GM21576 (cell line): Measurements from ENCODE around the gene MTX1.
"Not testable (repeated sequence)": the region's sequence is repeated elsewhere in the genome, so short reads cannot be mapped to it uniquely, and the experiment has no call there.

Experiments
- ATAC-seq: cut with Tn5 transposase; IDR thresholded peaks from one replicate; pipeline ENCODE4 v1.9.1; 2021; ENCODE audit warnings: mild to moderate bottlenecking, moderate library complexity; ENCODE audit not compliant: unreplicated experiment

MTX1 gene

DNA sequence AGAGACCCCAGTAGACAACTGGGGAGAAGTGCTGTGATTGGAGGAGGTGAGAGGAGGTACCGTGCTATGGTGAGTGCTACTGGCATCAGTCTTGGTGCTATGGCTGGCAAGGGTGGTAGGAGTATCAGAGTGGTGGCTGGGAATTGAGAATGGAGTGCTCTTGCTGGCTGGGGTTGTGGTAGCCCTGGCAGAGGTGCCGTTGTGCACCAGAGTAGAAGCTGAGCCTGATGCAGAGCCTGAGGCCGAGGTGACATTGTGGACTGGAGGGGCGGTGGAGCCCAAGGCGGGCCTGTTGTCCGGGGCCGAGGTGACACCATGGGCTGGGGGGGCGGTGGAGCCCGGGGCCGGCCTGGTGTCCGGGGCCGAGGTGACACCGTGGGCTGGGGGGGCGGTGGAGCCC, 20.2 kb upstream of the MTX1 start:
- ATAC-seq = no peak

DNA sequence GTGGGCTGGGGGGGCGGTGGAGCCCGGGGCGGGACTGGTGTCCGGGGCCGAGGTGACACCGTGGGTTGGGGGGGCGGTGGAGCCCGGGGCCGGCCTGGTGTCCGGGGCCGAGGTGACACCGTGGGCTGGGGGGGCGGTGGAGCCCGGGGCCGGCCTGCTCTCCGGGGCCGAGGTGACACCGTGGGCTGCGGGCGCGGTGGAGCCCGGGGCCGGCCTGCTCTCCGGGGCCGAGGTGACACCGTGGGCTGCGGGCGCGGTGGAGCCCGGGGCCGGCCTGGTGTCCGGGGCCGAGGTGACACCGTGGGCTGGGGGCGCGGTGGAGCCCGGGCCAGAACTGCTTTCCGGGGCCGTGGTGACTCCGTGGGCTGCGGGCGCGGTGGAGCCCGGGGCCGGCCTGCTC, 18.6 kb upstream of the MTX1 start:
- not testable (repeated sequence) for ATAC-seq

DNA sequence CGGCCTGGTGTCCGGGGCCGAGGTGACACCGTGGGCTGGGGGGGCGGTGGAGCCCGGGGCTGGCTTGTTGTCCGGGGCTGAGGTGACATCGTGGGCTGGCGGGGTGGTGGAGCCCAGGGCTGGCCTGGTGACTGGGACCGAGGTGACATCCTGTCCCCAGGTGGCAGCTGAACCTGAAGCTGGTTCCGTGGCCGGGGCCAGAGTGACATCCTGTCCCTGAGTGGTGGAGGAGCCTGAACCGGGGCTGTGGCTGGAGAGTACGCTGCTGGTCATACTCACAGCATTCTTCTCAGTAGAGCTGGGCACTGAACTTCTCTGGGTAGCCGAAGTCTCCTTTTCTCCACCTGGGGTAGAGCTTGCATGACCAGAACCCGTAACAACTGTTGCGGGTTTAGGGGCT, 16.6 kb upstream of the MTX1 start:
- ATAC-seq = no peak

DNA sequence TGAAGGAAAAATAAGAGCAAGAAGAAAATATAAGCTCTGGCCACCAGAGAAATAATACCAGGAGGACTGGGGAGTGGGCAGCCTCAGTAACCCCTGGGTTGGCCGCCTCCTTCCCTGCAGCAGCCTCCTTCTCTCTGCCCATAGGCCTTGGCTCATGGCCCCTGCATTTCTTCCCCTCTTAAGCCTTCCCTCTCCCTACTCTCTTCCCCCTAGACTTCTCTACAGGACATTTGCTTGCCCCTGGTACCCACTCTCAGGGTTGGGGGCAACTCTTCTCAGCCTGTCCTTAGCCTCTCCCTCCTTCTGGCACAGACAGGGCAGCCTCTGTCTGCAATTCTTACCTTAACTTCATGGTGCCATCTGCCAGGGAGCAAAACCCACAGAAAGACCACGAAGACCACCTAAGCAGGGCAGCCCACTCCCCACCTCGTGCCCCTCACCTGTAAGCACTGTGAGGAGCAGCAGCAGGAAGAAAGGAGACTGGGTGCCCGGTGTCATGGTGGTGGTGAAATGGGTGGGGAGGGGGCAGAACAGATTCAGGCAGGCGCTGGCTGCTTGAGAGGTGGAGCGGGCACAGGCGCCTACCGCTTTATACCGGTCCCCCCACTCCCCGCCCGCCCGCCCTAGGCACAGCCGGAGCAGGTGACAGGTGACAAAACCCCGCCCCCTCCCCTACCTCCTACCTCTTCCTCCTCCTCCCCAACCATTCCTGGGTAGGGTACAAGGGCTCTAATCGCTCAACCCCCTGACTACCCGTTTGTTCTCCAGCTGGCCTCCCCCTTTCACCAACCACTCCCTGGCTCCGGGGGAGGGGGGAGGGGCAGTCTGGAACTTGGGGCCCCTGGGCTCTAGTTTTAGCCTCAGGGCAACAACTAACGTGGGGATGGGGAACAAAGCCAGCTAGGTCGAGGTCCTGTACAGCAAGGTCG, 15.9 kb upstream of the MTX1 start:
- ATAC-seq = no peak

DNA sequence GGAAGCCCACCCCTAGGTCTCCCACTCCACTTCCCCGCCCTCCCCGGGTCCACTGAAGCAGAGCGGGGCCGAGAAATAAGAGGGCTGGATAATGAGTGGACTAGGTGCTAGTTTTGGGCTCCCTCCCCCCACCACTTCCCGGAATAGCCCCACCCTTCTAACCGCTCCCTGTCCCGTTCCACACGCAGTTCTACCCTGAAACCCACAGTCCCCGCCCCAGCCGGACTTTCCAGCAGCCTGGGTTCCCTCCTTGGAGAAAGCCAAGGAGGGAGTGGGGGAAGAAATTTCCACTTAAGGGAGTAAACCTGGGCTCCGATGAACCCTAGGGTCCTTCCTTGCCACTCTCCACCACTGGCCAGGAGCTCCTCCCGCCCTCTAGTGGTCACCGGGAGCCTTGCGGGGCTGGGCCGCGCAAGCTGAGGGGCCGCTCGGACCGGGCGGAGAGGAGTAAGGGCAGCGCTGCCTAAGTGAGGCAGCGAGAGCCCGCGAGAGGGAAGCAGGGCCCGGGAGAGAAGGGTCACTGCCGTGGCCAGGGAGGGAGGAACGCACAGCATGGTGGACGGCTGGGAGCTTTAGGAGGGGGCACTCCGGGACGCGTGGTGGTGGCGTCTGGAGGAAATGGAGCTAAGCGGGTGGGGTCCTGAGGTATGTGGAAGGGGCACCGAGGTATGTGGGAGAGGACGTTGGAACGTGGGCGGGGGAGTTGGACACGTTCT, 15.1 kb upstream of the MTX1 start:
- ATAC-seq = peak; percentile 61

DNA sequence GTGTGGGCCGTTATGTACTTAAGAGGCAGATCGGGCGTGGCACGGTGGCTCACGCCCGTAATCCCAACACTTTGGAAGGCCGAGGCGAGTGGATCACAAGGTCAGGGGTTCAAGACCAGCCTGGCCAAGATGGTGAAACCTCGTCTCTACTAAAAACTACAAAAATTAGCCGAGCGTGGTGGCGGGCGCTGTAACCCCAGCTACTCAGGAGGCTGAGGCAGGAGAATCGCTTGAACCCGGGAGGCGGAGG, 14.6 kb upstream of the MTX1 start:
- not testable (repeated sequence) for ATAC-seq

DNA sequence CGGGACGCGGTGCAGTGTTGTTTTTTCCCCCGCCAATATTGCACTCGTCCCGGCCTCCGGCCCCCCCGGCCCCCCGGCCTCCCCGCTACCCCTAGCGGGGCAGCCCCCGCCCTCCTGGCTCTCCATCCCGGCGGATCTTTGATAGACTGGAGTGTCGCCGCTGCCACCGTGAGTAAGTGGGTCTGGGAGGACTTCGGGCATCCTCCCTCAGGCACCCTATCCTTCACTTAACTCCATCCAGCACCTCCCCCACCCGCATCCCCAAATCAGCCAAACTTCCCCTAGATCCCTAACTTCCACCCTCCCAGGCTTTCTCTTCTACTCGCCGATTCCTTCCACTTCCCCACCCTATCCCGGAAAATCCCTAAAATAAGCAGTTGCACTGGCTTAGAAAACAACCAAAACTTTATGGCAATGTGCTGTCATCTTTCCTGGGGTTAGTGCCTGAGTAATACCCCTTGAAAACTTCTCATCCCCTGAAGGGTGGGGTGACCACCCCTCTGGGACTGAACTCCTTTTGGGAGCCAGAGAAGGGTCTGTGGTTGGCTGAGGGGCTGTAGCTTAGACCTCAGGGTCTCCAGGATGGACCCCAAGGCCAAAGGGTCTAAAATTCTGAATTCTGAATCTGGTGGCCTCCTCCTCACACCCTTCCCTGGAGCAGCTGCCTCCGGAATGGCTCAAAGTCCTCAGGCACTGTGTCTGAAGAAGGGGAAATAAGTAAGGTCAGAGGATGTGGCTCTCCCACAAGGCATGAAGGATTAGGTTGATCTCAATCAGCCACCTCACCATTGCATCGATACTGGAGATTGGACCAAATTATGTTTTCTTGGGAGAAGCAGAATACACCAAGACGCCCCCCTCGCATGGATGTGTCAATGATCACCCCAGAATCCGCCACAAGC, 13.0 kb upstream of the MTX1 start:
- no peak for ATAC-seq

DNA sequence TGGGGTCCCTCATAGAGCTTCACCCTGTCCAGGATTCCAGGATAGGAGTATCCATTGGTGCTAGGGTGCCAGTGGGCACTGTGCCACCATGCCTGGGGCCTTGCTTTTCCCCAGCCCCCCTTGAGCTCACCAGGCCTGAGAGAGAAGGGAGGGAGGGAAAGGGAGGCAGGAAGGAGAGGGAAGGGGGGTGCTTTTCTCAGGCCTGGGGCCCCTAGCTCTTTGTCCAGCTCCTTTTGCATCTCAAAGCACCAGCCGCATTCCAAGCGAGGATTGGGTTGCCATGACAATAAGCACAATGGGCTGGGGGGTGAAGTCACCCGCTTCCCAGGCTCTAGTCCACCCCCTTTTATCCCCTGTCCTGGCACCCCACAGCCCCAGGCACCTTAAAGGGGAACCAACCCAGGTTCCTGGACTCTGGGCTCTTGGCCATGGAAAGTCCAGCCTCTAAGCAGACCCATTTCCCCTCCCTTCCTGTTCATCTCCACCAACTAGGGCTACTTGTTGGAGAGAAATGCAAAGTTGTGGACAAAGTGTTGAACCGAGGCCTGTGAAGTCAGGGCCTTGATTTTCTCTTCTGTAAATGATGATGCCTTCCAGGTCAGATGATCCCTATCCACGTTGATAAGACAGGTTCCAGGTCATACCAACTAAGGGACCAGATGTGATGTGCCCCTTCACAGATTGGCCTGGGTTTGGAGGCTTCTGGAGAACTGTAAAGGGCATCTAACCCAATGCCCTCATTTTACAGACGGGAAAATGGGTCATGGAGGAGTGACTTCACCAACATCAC, 12.2 kb upstream of the MTX1 start:
- no peak for ATAC-seq

DNA sequence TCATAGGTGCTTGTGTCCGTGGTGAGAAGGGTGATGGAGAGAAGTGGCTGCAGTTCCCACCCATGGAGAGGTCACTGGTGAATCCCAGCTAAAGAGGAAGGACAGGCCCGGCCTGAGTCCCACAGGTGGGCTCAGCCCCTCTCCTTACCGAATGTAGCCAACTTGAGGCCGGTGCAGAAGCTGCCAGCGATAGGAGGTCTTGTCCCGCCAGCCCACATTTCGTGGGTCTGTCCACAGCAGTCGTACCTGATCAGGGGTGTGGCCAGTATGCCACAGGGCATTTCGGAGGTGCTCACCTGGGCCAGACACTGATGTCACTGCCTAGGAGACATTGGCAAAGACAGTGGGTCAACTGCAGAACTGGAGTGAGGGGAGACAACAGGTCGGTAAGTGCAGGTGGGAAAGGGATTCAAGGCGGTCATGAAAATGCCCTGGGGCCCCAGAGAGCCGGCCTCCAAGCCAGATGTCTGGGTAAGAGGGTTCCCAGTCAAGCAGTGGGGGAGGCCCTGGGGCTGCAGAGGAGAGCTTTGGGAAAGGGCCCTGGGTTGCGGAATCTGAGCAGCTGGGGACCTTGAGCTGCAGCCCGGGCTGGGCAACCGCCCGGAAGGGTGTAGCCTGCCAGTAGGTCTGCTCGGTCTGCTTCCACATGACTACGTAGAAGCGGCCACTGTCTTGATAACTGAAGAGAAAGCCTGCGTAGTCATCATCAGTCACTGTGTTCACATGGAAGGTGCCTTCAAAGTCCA, 11.4 kb upstream of the MTX1 start:
- ATAC-seq = no peak

DNA sequence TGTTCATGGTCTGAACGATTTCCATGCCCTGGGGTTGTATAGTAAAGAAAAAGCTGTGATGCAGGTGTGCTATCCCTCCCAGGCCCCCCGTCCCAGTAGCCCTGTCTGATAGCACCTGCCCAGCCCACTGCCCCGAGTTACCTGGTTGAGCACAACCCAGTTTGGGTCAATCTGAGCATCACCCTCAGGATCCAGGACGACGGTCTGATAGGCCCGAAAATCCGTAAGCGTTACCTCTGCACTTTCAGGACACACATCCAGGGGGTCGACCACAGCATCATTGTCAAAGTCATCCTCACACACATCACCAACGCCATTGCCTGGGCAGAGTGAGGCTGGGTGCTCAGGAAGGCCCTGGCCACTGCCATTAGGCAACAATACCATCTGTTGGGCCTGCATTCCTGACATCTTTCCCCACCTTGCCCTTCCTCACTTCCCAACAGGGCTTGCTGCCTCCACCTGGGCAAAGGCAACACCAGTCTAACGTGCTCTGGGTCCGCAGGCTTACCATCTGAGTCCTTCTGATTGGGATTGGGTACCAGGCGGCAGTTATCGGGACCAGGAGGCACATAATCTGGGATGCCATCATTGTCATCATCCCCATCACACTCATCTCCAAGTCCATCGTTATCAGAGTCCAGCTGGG, 10.5 kb upstream of the MTX1 start:
- no peak for ATAC-seq

DNA sequence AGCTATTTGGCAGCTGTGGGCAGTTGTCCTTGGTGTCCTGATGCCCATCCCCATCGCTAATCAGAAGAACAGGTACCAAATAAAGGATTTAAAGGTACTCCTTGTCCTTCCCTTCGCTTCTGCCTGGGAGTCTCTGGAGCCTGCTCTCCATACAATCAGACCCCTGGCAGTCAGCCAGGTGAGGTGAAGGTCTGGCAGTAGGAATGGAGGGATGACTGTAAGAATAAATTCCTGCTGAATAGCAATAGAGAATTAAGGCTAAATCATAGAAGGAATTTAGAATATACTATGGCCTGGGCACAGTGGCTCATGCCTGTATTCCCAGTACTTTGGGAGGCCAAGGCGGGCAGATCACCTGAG, 10.0 kb upstream of the MTX1 start:
- ATAC-seq = no peak

DNA sequence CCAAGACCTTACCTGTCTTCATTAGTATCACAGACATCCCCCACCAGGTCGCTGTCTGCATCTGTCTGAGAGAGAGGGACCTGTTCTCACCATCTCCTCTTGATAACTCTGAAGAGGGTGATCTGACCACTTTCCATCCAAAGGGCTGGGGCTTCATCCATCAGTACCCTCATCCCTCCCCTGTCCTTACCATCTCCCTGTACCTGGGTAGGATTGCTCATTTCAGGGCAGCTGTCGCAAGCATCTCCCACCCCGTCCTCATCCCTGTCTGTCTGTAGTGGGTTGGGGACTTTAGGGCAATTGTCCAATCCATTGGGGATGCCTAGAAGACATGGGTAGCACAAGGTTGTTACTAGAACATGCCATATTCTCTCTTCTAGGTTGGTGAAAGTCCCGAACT, 8.7 kb upstream of the MTX1 start:
- no peak for ATAC-seq

DNA sequence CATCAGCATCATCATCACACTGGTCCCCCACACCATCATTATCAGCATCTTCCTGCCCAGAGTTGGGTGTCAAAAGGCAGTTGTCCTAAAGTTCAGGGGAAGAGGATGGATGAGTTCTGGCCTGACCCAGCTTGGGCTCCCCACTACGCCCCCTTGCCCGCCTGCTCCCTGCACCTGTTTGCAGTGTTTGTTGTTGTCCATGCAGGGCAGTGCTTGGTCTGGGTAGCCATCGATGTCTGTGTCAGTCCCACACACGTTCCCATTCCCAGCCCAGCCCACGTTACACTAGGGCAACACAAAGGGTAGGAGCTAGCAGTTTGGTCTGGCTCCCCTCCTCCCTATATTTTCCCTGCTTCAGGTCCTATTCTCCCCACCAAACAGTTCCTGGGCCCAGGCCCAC, 7.6 kb upstream of the MTX1 start:
- ATAC-seq = no peak

DNA sequence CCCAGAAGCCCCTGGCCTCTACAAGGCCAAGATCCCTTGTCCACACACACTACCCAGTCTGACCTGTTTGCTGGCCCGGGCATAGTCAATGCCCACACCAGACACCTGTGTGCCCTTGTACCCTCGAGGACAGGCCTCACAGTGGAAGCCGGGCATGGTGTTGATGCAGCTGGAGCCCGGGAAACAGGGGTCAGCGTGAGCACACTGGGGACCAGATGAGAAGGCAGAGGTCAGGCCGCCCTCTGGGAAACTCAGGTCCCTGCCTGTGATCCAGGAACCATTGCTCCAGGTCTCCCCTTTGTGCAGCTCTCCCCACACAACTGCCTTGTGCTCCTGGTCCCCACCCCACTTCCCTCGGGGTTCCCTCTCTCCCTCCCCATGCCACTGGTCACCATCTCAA, 6.3 kb upstream of the MTX1 start:
- ATAC-seq = no peak

DNA sequence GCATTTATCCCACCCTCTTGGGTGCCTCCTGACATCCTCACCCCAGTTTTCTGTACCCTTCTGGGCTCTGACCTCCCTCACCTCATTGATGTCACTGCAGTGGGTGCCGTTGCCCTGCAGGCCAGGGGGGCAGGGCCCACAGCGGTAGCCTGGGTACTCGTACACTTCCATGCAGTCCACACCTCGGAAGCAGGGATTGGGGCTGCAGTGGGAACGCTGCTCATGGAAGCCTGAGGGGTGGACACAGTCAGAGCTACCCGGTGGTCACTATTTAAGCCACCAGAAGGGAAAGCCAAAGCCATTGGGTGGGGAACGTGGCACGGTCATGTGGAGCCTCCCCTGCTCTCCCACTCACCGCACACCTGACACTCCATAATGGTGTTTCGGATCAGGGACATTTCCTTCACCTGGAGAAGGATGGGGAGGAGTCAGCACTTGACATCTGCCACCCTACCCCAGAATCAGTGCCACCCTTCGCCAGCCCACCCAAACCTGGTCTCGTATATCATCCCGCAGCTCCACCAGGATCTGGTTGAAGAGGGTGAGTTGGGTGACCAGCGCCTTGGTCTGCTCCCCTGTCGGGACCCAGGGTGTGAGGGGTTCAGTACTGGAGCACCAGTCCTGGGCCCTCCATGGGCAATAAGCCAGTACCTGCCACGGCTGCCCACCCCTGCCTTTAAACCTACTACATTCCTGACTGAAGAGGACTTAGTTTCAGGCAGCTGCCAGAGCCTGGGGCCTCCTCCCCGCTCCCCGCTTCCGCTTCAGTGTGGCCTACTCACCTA, 5.6 kb upstream of the MTX1 start:
- no peak for ATAC-seq

DNA sequence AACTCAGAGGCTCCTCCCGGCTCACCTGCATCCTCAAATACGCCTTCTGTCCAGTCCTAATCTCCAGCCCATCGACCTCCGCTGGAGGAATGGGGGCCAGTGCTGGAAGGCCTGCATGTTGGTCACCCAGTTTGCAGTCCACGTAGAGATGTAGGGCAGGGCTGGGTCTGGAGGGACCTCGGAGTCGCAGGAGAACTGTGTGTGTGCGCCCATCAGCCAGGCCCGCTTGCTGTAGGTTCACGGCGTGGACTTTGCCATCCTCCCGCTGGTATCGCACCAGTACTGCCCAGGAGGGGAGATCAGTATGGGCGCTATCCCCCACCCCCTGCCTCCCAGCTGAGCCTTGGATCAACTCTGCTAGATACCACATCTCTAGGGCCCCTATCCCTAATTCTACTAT, 3.5 kb upstream of the MTX1 start:
- no peak for ATAC-seq

DNA sequence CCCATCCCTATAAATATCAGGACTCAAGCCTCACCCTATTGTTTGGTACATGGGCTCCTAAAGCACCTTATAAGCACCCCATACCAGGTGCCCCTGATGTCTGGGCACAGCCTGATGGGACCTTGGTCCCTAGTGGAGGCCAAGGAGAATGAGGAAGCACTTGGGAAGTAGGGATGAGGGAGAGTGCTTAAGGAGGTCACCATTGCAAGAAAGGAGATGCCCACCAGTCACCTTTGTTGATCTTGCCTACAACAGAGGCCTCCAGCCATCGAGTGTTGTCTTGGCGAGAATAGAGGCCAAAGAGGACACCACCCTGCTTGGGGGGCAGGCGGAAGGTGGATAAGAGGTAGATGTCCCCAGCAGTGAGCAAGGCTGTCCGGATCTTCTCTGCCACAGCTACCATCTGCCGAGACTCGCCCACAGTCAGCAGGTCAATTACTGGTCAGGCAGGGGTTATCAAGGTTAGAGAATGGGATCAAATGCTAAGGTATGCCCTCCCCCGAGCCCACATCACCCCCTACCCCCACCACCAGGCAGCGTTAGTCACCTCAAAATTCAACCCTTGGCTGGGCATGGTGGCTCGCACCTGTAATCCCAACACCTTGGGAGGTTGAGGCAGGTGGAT, 2.4 kb upstream of the MTX1 start:
- ATAC-seq = no peak
